Pulmonary artery endothelial cell (primary cell): Measurements from ENCODE around the gene EXD3. TPM values are rescaled to one million over a fixed set of nuclear protein-coding genes. Genes with fewer than 3 reads are reported as not detected.

Experiments used
- DNase-seq: peaks from one replicate; pipeline ENCODE4 v3.0.0-alpha.2; 2011; ENCODE audit warnings: low read depth, low spot score
- total RNA-seq: library from RNA; depleted of rRNA; stranded (reverse); fragments of >200 nt; gene quantifications from 2 replicates; pipeline ENCODE4 v1.2.3, GENCODE V29; 2014

The EXD3 gene
- total RNA-seq, 1 donor from 2014 or later = 24.3 TPM

DNA sequence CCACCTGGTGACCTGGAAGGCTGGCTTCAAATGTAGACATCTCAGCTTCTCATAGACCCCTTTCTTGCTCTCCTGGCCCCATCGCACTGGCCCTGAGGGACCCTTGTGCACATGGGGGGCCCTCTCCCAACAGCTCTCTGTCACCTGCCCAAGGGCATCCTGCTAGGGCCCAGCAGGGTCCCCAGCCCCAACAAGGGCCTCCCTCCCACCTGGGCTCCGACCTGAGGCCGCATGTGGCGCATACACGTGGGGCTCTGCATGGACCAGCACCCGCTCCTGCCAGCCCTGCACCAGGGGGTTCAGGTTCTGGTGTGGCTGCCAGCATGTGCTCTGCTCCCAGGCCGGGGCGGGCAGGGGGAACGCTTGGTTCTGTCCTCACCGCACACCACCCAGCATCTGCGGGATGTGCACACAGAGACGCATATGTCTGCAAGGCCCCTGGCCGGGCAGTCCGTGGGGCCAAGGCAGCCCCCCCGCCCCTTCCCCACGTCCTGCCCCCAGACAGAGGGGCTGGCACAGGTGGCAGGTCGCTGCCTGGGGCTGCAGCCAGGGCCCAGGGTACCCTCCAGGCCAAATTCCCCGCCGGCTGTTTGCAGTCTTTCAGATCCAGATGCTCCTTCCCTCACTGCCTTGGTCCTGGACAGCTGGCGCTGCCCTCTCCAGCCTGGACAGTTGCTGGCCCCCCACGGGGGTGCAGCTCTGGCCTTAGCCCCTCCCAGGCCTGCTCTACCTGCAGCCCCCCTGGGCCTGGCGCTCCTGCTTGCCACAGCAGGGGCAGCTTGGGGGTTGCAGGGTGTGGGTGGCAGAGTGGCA is 103.0 kb downstream of the EXD3 start:
- no peak for DNase-seq

DNA sequence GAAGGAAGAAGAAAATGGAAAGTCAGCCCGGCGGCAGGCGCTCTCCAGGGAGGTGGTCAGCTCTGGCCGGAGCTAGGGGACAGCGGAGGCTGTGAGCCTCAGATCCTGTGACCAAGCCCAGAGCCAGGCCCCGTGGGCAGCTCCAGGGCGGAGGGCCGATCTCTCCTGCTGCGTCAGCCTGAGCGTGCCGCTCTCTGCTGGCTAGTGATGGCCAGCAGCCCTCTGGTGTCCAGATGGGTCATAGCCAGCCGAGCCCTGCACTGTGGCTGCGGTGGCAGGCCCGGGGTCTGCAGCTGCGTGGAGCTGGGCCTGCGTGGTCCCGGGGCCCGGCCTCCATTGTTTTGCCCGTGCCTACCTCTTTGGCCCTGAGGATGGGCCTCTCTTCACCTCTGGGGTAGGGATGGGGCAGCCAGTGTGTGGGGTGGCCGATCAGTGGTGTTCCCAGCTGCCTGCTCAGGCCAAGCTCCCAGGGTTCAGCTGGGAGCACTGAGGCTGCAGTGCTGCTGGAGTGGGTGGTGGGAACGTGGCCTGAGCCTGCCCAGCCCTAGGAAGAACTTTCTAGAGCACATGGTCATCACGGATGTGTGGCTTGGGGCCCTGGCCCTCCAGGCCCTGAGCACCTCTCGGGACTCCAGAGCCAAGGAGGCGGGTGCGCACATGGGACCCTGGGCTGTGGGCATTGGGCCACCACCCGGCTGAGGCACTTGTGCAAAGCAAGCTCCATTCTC is 103.8 kb downstream of the EXD3 start:
- no peak for DNase-seq

DNA sequence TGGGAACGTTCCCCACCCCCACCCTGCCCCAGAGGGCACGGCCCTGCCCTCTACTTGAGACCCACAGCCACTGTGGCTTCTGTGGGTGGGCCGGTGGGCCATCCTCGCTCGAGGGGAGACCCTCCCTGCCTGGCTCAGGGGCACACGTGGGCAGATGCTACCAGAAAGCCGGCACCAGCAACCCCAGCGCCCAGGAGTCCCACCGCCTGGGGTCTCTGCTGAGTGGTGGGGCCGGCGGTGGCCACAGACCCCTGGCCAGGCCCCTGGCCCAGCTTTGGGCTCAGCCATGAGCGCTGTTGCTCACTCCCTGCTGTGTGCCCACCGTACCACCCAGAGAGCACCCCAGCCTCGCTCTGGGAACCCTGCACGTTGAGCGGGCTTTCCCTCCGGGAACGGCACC is 104.4 kb downstream of the EXD3 start:
- DNase-seq = no peak

DNA sequence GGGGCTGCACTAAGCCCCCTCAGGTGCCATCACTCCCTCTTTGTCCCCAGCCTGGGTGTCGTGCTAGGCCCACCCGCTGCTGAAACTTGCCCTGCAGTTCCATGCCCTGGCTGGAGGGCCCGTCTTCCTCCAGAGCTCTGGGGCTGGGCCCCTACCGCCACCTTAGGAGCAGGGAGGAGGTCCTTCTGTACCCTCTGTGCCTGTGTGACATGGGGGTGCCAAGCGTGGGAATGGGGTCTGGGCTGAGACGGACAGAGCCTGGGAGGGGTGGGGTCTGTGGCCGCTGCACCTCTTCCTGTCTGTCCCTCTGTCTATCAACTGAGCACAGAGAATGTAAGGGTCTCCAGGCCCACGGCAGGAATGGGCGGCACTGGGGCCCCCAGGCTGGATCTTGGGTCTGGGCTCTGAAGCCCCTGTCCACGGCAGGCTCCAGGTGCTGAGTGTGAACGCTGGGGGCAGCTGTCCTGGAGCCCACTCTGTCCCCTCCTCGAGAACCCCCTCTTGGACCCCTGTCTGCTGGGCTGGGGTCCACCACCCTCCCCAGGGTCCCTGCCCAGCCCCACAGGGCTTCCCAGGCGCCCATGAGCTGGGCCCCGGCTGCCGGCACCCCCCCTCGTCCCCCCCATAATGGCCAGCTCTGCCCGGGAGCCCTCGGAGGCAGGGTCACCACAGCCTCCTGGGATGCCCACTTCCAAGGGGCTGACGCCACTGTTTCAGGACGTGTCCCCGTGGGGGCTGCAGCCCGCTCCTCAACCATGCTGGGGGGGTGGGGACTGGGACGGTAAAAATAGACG is 105.0 kb downstream of the EXD3 start:
- no peak for DNase-seq

DNA sequence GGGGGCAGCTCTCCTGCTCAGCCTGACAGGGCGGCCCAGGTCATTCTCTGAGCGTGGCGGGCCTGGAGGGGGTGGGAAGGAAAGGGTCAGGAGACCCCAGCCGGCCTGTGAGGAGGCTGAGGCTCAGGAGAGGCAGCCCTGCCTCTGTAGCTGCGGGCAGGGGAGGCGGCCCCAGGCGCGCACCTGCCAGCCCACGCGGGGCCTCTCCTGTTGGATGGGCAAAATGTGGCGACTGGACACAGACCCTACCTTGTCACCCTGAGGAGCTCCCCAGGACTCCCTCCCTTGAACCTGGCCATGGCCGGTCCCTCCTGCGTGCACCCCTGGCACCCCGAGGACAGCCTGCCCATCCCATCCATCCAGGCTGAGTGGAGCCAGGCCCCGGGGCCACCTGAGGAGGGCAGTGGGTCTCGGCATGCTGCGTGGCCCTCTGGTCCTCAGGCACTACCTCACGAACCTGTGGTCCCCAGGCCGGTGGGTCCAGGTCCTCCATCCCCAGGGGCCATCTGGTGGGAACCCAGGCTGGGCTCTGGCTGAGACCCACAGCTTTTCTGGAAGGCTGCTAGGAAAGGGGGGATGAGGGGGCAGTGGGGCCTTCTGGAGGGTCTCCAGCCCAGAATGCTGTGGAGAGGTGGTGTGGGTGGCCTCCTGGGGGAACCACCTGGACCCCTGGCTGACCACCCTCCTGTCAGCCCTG is 105.8 kb downstream of the EXD3 start:
- DNase-seq = no peak

GRCh38 chr9:137316012-137316981 is 106.7 kb downstream of the EXD3 start:
- DNase-seq = no peak

DNA sequence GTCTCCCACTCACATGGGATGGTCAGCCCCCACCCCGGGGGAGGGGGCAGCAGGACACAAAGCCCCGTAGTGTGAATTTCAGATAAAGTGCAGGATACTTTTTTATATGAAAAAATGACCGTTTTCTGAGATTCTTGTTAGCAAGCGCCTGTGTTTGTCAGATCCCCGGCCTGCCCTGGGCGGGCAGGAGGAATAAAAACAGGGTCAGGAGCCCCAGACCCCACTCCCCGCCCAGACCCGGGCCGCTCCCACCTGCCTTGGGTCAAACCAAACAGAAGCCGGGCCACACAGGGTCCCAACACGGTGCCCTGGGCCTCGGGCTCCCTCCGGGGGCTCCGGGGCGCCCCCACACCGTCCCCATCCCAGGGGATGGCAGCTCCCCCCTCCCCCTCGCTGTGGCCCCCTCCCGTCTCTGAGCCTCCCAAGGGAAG is 107.4 kb downstream of the EXD3 start:
- no peak for DNase-seq

DNA sequence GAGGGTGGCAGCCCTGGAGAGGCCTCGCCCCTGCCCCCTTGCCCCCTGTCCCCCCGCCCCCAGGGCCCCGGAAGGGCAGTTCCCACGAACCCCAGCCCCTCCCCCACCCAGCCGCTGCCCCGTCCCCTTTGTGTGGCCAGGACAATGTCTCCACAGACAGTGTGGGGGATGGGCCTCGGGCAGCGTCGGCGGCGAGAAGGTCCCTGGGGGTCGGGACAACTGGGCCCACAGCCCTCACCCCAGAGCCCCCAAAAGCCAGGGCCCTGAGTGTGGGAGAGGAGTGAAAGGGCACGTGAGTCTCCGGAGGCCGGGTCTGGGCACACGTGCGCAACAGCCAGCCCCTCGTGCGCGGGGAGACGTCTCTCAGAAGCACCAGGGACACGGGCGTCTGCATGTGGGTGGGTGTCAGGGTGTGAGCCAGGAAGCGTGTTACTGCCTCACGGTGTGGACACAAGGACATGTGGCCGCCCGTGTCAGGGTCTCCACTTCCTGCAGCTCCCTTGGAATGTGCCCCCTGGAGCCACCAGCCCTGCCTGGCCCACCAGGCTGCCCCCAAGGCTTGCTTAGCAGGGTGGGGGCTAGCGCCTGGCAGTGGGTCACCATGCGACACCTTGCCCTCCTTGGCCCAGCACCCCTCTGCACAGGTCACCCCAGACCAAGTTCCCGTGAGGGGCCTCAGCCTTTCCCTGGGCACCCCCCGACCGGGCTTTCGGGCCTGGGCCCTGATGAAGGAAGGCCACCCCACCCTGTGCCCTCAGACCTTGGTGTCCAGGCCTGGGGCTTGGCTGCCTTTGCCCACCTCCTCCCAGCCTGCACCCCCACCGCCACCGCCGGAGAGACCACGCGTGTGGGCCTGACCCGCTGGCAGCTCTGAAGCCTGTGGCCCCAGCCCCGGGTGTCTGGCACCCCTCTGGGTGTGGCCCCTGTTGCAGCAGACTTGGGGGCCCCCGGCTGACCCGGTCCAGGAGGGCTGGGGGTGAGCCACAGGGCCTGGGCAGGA is 108.1 kb downstream of the EXD3 start:
- no peak for DNase-seq

- no peak for DNase-seq
These were observed 108.9 kb downstream of the EXD3 start for GRCh38 chr9:137313956-137314560.

GRCh38 chr9:137313326-137313936 is 109.5 kb downstream of the EXD3 start:
- DNase-seq = no peak

DNA sequence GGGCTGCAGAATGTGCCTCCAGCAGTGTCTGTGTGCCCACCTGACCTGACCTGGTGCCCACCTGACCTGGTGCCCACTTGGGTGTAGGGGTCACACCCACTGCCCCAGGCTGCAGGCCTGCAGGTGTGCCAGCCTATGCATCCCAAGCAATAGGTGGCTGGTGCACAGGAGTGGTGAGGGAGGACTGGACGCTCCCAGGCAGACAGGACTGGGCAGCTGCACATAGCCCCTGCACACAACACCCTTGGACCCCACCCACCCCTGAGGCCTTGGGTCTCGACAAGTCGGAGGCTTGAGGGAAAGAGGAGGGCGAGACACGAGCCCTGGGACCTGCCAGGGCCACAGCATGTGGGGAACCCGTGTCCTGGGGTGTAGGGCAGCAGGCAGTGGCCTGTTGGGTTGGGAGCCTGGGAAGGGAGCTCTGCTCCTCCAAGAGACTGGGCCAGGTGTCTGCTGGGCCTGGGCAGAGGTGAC is 110.1 kb downstream of the EXD3 start:
- DNase-seq = no peak

DNA sequence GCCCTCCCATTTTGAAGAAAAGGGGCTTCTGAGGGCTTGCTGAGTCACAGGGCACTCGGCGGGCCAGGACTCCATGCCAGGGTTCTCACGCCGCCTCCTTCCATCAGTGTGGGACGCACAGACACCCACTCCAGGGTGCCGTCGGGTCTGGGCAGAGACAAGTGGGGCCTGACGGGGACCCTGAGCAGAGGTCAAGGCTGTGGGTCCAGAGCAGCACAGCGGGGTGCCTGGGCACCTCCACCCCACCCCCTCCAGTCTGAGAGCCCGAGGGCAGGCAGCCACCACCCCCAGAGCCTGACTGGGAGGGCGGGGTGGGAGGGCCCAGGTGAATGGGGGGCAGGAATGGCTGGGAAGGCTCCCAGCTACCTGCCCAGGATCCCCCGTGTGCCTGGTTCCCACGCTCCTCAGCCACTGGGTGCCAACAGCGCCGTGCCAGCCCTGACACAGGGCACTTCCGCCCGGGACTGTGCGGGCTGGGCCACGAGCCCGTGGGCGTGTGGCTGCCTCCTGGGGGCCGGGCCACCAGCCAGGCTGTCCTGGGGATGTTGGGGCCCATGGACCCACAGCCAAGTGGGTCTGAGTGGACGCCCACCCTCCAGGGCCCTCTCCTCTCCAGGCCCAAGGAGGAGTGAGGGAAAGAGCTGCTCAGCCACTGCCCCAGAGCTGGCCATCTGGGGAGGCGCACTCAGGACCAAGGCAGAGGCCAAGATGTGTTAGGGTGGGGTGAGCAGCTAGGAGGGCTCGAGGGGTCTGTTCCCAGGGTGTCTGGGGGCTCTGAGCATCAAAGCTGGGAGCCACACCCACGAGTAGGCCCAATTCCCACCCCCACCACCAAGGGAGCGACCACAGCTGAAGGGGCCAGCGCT is 110.7 kb downstream of the EXD3 start:
- DNase-seq = no peak

DNA sequence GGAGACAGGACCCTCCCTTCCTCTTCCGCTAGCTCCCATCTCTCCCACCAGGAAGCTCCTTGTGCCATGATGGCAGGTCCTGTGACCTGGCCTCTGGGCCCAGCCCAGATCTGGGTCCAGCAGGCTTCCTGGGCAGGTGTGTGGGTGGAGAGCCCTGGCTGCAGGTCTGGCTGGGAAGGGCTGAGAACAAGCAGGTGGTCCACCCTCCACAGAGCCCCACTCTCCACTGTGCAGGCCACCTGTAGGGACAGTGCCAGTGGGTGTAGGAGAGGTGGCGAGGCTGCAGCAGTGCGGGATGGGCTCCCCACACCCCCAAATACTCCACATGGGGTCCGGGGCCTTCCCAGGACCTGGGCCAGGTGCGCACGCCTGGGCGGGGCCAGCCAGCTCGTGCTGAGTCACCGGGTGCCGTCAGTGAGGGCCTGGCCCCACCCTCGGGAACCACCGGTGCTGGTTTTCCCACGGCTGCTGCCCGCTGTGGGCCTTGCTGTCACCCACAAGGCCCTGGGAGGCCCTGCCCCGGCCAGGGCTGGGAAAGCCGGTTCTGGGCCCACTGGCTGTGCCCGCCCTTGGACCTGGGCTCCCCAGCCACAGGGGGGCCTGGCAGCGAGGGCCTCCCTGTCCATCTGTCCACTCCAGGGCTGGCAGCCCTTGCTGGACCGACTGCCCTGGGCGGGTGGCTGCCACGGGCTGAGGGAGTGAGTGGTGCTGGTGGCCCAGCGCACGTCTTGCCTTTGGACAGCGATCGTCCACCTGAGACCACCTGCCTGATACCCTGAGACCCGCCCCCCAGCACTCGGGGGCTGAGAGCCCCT is 111.6 kb downstream of the EXD3 start:
- DNase-seq = no peak

GRCh38 chr9:137310189-137311052 is 112.5 kb downstream of the EXD3 start:
- no peak for DNase-seq
